Central memory CD8-positive, alpha-beta T cell (primary cell): ENCODE data around the gene ST6GALNAC2.
"Not testable (repeated sequence)": the region's sequence is repeated elsewhere in the genome, so short reads cannot be mapped to it uniquely, and the experiment has no call there.

Experiments
- ATAC-seq: fragments of 150-1000 bp; cut with Tn5 transposase; replicated peaks from 2 replicates; pipeline ENCODE4 v1.10.0; 2022; ENCODE audit warnings: mild to moderate bottlenecking, moderate FRiP score, moderate number of reproducible peaks; ENCODE audit not compliant: poor library complexity, severe bottlenecking; ENCODE audit errors: extremely low read depth
- DNase-seq, 2 donors: peaks; one replicate each; pipeline ENCODE4 v3.0.0; 2021; ENCODE audit warnings: low spot score in 2 of 2
- H3K27ac Mint-ChIP-seq: one replicate; pipeline ENCODE4 v1.8.0; 2022; ENCODE audit warnings: low read depth, mild to moderate bottlenecking, moderate library complexity, mixed read lengths
- H3K27me3 Mint-ChIP-seq: one replicate; pipeline ENCODE4 v1.8.0; 2022; ENCODE audit warnings: mixed read lengths
- H3K36me3 Mint-ChIP-seq: one replicate; pipeline ENCODE4 v1.8.0; 2022; ENCODE audit warnings: mild to moderate bottlenecking, moderate library complexity, mixed read lengths; ENCODE audit not compliant: insufficient read depth
- H3K4me1 Mint-ChIP-seq: one replicate; pipeline ENCODE4 v1.8.0; 2022; ENCODE audit warnings: mixed read lengths
- H3K4me3 Mint-ChIP-seq: one replicate; pipeline ENCODE4 v1.8.0; 2022; ENCODE audit warnings: mild to moderate bottlenecking, moderate library complexity, mixed read lengths
- H3K9me3 Mint-ChIP-seq: one replicate; pipeline ENCODE4 v1.8.0; 2022; ENCODE audit warnings: mixed read lengths

Gene ST6GALNAC2

DNA sequence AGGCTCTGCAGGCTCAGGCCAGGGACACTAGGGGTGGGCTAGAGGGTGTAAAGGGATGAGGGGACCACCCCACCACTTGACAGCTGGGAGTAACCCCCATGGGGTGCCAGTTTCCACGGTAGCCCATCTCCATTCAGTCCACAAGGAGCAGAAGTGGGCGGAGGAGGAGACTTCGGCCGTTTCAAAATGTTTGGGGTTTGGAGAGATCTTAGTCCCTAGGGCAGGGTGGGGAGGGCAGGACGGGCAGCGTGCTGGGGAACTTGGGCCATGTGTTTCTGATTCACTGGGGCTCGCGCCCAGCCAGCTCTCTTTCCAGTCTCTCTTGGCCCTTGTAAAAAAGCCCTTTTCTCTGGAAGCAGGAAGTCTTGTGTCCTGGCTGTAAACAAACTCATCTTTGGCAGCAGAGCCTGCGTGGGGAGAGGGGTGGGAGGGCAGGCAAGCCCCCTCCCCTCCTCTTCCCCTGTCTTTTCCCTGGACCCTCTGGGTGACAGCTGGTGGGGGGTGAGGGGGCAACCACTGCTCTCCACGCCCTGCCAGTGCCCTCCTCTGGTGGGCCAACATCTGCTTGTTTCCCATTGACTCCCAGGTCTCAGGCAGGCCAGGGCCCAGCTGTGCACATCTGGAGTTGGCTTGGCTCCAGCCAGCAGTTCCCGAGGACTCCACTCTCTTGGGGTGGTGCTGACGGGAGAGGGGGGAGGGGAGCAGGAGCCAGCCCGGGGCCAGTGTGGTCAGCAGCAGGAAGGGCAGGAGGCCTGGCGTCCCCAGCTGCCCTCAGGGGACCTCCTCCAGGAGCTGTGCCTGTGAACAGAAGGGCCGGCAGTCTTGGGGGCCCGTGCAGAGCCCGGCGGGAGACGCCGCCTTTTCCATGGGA is 56.2 kb downstream of the ST6GALNAC2 start:
- H3K4me3 Mint-ChIP-seq, result no peak overlapping the region
- H3K36me3 Mint-ChIP-seq, result peaks cover 2% of the 10 kb centered on the region
- no peak overlapping the region for H3K27ac Mint-ChIP-seq
- no peaks in the 10 kb centered on the region for H3K27me3 Mint-ChIP-seq
- H3K9me3 Mint-ChIP-seq, result no peaks in the 10 kb centered on the region
- DNase-seq (no peak), ATAC-seq (no peak)
- H3K4me1 Mint-ChIP-seq, result peaks cover 17% of the 10 kb centered on the region

DNA sequence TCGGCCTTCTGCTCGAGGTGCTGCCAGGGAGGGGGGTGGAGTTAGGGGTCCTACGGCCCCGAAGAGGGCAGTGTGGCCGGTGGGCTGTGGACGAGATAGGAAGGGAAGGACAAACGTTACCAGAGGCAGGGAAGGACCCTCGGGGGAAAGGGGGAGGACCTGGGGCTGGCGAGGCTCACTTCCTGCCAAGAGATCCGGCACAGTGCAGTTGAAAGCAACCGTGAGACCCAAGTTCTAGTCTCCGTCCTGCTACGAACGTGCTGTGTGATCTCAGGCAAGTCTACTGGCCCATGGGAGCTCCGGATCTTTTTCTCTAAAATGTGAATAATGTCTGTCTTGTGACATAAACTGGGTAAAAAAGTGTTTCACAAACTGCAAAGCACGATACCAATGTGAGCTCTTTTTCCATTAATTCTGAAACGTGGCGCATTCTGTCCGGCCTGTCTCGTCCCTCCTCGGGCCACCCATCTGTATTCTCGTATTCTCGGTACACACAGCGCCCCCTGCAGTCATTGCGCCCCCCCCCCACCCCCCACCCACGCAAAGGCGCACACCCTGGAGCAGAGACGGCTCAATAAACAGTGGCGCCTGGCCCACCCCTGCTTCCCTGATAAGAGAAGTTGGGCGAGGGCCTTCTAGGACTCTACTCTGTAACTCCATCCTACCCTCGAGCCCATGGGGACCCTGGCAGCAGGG is 57.0 kb downstream of the ST6GALNAC2 start:
- H3K4me3 Mint-ChIP-seq, result no peak overlapping the region
- no peaks in the 10 kb centered on the region for H3K9me3 Mint-ChIP-seq
- peaks cover 2% of the 10 kb centered on the region for H3K36me3 Mint-ChIP-seq
- peaks cover 19% of the 10 kb centered on the region for H3K4me1 Mint-ChIP-seq
- DNase-seq (no peak), ATAC-seq (no peak)
- no peaks in the 10 kb centered on the region for H3K27me3 Mint-ChIP-seq
- H3K27ac Mint-ChIP-seq, result peak overlapping the region; percentile 49

DNA sequence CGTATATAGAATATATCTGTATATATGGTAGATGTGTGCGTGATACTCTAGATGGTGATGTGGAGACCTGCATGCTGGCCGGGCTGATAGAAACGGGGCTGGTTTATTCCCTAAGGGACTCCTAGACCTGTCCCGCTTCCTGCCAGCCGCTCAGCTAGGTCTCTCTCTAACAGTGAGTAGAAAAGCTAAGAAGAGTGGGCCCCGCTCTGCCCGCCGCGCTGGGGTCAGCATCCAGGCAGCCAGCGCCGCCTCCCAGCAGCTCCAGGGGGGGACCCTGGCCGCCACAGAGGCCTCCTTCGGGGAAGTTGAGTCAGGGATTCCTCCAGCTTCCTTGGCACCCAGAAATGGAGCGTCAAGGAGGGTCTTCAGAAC is 57.5 kb downstream of the ST6GALNAC2 start:
- Mint-ChIP-seq H3K27ac (peak overlapping the region; percentile 49), H3K27me3 (no peaks in the 10 kb centered on the region)

DNA sequence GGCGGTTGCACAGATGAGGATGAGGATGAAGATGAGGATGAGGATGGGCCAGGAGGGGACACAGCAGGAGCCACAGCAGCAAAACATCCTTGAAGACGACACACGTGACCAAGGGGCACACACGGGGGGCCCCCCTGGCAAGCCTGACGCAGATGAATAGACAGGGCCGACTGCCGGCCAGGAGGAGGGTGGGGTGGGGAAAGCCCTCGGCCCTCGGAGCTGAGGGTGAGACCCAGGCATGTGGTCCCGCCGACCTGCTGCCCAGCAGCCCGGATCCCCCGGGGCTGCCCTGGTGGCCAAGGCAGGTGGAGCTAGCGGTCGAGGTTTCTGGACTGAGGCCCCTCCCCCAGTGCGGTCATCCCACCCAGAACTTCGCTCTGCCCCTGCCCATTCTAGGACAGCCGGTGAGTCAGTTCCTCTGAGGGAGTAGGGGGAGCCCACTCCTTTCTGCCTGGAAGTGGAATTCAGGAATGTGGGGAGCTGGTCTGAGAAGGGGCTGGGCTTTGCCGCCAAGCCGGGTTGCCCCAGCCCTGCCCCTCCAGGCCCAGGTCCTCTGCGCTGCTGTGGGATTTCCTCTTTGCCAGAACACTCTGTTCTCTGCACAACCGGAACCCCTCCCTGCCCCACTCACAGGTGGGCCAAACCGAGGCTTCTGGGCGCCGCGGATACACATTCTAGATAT is 58.1 kb downstream of the ST6GALNAC2 start:
- peaks cover 2% of the 10 kb centered on the region for H3K36me3 Mint-ChIP-seq
- peak overlapping the region; percentile 49 for H3K27ac Mint-ChIP-seq
- DNase-seq (peak in 1 of 2 donors; percentile 25), ATAC-seq (peak; percentile 73)
- H3K4me3 Mint-ChIP-seq, result peak overlapping the region; percentile 2
- no peaks in the 10 kb centered on the region for H3K9me3 Mint-ChIP-seq
- no peaks in the 10 kb centered on the region for H3K27me3 Mint-ChIP-seq
- peaks cover 28% of the 10 kb centered on the region for H3K4me1 Mint-ChIP-seq

More for the DNA sequence above, 57.5 kb downstream of the ST6GALNAC2 start:
- H3K36me3 Mint-ChIP-seq, result peaks cover 2% of the 10 kb centered on the region
- DNase-seq (no peak), ATAC-seq (peak; percentile 31)
- H3K9me3 Mint-ChIP-seq, result no peaks in the 10 kb centered on the region
- peaks cover 25% of the 10 kb centered on the region for H3K4me1 Mint-ChIP-seq
- H3K4me3 Mint-ChIP-seq, result peak overlapping the region; percentile 2

DNA sequence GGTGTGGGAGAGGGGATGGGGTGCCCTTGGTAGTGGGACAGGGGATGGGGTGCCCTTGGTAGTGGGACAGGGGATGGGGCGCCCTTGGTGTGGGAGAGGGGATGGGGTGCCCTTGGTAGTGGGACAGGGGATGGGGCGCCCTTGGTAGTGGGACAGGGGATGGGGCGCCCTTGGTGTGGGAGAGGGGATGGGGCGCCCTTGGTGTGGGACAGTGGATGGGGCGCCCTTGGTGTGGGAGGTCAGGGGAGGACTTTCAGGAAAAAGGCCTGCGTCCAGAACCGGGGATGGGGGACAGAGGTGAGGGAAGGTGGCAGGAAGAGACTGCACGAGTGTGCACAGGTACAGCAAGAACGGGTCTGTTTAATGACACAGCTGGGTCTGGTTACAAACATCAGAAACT is 58.6 kb downstream of the ST6GALNAC2 start:
- H3K4me1 Mint-ChIP-seq, result peaks cover 28% of the 10 kb centered on the region
- H3K27ac Mint-ChIP-seq, H3K9me3 Mint-ChIP-seq, ATAC-seq, DNase-seq, H3K27me3 Mint-ChIP-seq, H3K36me3 Mint-ChIP-seq: not testable (repeated sequence)
- peak overlapping the region; percentile 2 for H3K4me3 Mint-ChIP-seq

DNA sequence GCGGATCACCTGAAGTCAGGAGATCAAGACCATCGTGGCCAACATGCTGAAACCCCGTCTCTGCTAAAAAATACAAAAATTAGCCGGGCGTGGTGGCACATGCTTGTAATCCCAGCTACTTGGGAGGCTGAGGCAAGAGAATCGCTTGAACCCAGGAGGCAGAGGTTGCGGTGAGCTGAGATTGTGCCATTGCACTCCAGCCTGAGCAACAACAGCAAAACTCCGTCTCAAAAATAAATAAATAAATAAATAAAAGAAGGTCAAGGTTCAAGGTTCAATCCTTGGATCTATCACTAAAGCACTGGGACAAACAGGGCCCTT is 60.2 kb downstream of the ST6GALNAC2 start:
- H3K9me3 Mint-ChIP-seq, DNase-seq, H3K27ac Mint-ChIP-seq, ATAC-seq, H3K36me3 Mint-ChIP-seq, H3K27me3 Mint-ChIP-seq, H3K4me3 Mint-ChIP-seq: not testable (repeated sequence)
- peaks cover 28% of the 10 kb centered on the region for H3K4me1 Mint-ChIP-seq

DNA sequence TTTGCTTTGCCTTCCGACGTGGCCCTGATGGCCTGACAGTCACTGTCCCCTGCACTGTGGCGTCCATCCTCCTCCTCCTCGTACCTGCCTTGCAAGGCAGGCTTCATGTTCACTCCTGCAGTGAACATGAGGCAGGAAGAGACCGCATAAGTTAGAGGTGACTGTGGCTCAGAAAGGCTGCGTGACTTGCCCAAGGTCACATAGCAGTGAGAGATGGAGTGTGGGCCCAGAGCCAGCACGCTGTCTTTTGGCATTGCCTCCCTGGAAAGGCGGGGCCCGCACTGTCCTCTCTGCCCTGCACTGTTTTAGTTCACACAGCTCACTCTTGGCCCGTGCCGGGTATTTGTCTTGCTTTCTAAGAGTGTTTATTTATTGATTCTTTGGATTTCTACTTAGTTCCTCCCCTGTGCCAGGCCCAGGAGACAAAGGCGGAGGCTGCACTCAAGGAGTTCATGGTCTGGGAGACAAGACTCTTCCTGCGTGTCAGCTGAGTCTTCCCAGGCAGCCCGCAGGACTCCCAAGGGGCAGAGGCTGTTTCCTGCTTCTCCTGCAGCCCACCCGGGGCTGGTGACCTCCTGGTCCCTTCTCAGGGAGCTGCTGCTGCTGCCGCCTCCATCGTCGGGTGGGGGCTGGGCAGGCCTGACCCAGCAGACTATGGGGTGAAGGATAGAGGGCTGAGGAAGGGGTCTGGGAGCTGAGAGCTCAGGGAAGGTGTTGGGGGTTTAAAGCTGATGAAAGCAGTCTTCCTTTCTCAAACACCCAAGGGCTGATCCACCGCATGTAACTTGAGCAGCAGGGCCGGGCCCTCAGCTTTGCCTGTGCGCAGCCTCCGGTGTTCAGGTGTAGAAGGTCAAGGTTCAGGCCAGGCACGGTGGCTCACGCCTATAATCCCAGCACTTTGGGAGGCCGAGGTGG is 60.8 kb downstream of the ST6GALNAC2 start:
- no peak overlapping the region for H3K4me3 Mint-ChIP-seq
- ATAC-seq, result no peak
- H3K27ac Mint-ChIP-seq, result no peak overlapping the region
- H3K27me3 Mint-ChIP-seq, result no peaks in the 10 kb centered on the region
- no peak for DNase-seq
- H3K9me3 Mint-ChIP-seq, result no peaks in the 10 kb centered on the region
- peaks cover 2% of the 10 kb centered on the region for H3K36me3 Mint-ChIP-seq
- peaks cover 28% of the 10 kb centered on the region for H3K4me1 Mint-ChIP-seq

DNA sequence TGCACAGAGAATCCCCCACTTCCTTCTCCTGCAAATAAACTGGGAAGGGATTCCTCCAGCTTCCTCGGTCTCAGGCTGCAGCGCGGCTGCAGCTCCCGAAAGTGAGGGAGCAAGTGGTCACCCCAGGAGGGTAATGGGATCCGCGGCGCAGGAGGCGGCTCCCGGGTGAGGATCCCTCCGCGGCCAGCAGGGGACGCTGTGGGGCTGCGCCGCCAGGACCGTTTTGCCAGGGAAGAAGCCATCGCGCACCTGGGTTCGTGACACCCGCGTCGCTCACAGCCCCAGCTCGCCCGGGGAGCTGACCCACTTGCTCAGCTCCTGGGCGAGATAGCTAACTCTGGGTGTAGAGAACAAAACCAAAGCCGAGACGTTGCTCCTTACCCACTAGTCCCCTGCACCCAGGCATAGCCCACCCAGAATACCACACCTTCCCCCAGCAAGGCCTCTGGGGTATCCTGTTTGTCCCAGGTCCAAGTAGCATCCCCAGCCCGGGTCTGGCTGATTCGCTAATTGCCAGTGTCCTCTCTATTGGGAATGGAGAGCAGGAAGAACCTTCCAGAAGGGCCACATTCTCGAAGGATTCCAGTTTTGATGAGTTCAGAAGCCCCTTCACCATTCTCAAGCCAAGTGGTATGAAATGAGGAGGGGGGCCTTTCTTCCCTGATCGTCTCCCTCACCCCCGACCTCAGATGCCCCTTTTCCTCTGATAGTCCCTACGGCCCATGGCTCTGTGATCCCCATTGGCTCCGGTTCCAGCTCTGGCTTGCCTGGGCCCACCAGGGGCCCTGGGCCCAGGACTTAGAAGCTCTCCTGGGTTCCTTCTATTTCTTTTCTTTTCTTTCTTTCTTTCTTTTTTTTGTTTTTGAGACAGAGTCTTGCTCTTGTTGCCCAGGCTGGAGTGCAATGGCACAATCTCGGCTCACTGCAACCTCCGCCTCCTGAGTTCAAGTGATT is 62.3 kb downstream of the ST6GALNAC2 start:
- ATAC-seq (peak; percentile 73), DNase-seq (peak; percentile 70 to 76)
- Mint-ChIP-seq H3K36me3 (peaks cover 2% of the 10 kb centered on the region), H3K4me3 (peak overlapping the region; percentile 46), H3K27me3 (no peaks in the 10 kb centered on the region), H3K4me1 (peaks cover 28% of the 10 kb centered on the region), H3K9me3 (no peaks in the 10 kb centered on the region), H3K27ac (no peak overlapping the region)

DNA sequence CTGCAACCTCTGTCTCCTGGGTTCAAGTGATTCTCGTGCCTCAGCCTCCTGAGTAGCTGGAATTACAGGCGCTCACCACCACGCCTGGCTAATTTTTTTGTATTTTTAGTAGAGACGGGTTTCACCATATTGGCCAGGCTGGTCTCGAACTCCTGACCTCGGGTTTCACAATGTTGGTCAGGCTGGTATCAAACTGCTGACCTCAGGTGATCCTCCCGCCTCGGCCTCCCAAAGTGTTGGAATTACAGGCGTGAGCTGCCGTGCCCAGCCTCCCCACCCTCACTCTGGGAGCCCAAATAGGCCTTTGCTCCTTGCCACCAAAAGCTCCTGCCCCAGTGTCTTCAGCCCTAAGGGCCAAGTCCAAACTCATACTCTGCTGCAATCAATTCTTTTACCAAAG is 64.0 kb downstream of the ST6GALNAC2 start:
- H3K27ac Mint-ChIP-seq, H3K27me3 Mint-ChIP-seq, ATAC-seq, H3K4me3 Mint-ChIP-seq, DNase-seq, H3K36me3 Mint-ChIP-seq, H3K9me3 Mint-ChIP-seq: not testable (repeated sequence)
- H3K4me1 Mint-ChIP-seq, result peaks cover 21% of the 10 kb centered on the region

DNA sequence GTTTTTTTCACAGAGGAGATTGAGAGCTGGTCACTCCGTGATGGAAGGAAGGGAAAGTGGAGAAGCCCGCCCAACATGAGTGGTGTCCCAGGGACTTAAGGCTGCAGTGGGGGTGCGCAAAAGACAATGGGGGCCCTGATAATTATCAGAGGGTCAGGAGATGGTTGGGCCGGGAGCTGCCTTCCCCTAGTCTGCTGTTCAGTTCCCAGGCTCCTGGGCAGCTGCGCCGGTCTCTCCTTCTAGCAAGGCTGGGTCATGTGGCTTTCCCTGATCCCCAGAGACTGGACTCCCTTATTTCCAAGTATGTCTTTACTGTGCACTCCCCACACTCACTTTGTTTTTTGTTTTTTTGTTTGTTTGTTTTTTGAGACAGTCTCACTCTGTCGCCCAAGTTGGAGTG is 64.4 kb downstream of the ST6GALNAC2 start:
- DNase-seq, result no peak
- H3K9me3 Mint-ChIP-seq, result no peaks in the 10 kb centered on the region
- no peak overlapping the region for H3K27ac Mint-ChIP-seq
- H3K27me3 Mint-ChIP-seq, result no peaks in the 10 kb centered on the region
- H3K4me3 Mint-ChIP-seq, result no peak overlapping the region
- no peaks in the 10 kb centered on the region for H3K36me3 Mint-ChIP-seq
- no peak for ATAC-seq
- H3K4me1 Mint-ChIP-seq, result peaks cover 21% of the 10 kb centered on the region
